A673 (cell line): Measurements from ENCODE around the gene LUZP1. TPM values are rescaled to one million over a fixed set of nuclear protein-coding genes. Genes with fewer than 3 reads are reported as not detected.

Source experiments
- BruUV-seq: library from RNA; stranded (reverse); fragments of 400-500 nt; replicated peaks from 2 replicates; lab custom pipeline; 2021; lab: Mats Ljungman, UMichigan
- CTCF ChIA-PET: fragments of 300-600 bp; sonication (Branson Sonifier 250); formaldehyde crosslinking; loops from one replicate; lab custom pipeline; 2022; ENCODE audit warnings: antibody characterized with exemption; lab: Charles Lee
- POLR2A ChIA-PET: fragments of 300-600 bp; sonication (Branson Sonifier 250); formaldehyde crosslinking; loops from one replicate; lab custom pipeline; 2022; ENCODE audit warnings: antibody characterized with exemption; ENCODE audit not compliant: low non-redundant PET; lab: Charles Lee
- DNase-seq: peaks from one replicate; pipeline ENCODE4 v3.0.0-alpha.2; 2015; ENCODE audit warnings: low spot score
- H3K27ac ChIP-seq: fragments of 200-600 bp; sonication (generic); 2 replicates; pipeline ENCODE4 v1.5.1; 2016; ENCODE audit warnings: mixed run types, low read depth, mild to moderate bottlenecking, mixed read lengths, antibody characterized with exemption, low read length; ENCODE audit not compliant: poor library complexity, severe bottlenecking
- H3K27me3 ChIP-seq: fragments of 200-600 bp; sonication (generic); replicated peaks from 2 replicates; pipeline ENCODE4 v1.6.1; 2017; ENCODE audit warnings: mixed run types, low read depth, mild to moderate bottlenecking, mixed read lengths, antibody characterized with exemption, low read length; ENCODE audit not compliant: insufficient read depth, poor library complexity
- H3K36me3 ChIP-seq: fragments of 200-600 bp; sonication (generic); 2 replicates; pipeline ENCODE4 v1.6.1; 2016; ENCODE audit warnings: mixed run types, mild to moderate bottlenecking, mixed read lengths, antibody characterized with exemption, low read length; ENCODE audit not compliant: insufficient read depth, poor library complexity, severe bottlenecking
- H3K4me1 ChIP-seq: fragments of 200-600 bp; sonication (generic); 2 replicates; pipeline ENCODE4 v1.6.1; 2017; ENCODE audit warnings: mixed run types, mild to moderate bottlenecking, mixed read lengths, antibody characterized with exemption, low read length; ENCODE audit not compliant: insufficient read depth, poor library complexity, severe bottlenecking
- H3K4me3 ChIP-seq: fragments of 200-600 bp; sonication (generic); 2 replicates; pipeline ENCODE4 v1.5.1; 2016; ENCODE audit warnings: low read depth, mixed run types, mild to moderate bottlenecking, mixed read lengths, low read length; ENCODE audit not compliant: poor library complexity, severe bottlenecking
- H3K9me3 ChIP-seq: fragments of 200-600 bp; sonication (generic); 2 replicates; pipeline ENCODE4 v1.6.1; 2016; ENCODE audit warnings: mixed run types, low read depth, mild to moderate bottlenecking, mixed read lengths, antibody characterized with exemption, low read length; ENCODE audit not compliant: poor library complexity, severe bottlenecking
- EZH2 ChIP-seq: fragments of 200-600 bp; sonication (generic); IDR thresholded peaks from 2 replicates; pipeline ENCODE4 v1.6.1; 2017; ENCODE audit warnings: borderline replicate concordance, low read depth, mild to moderate bottlenecking, mixed read lengths, antibody characterized with exemption, low read length; ENCODE audit not compliant: poor library complexity, severe bottlenecking
- intact Hi-C: fragments of 100-400 bp; cut with micrococcal nuclease; formaldehyde crosslinking; loops from one replicate; pipeline ENCODE4 v1.10.0; 2022; ENCODE audit not compliant: unreplicated experiment
- total RNA-seq: library from RNA; stranded (reverse); gene quantifications from 2 replicates; pipeline ENCODE4 v1.2.3, GENCODE V29; 2021
- TF ChIP-seq, protein P1 (sequence below): fragments of 300-800, 200-600 bp; sonication (generic); conservative IDR thresholded peaks from 2 replicates; pipeline ENCODE4 v1.5.1; 2017; ENCODE audit warnings: low read depth, mild to moderate bottlenecking, antibody characterized with exemption, low read length, moderate library complexity, mixed read lengths

The LUZP1 gene
- total RNA-seq, 1 experiment from 2014 or later: 34.9 TPM

DNA sequence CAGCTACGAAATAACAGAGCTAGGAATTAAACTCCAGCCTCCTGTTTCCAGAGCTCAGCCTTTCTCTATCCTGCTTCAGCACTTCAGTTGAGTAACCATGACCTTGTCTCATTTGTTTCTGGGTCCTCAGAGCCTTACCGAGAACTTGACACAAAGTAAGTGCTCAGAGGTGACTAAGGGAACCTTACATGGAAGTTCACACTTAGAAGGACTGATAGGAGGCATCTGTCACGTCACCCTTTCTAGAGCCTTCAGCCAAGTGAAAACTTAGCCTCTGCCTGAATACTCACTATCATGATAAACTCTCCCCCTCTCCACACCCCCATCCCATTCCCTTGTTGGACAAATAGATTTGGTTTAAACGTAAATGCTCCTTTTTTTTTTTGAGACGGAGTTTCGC is 9.8 kb upstream of the LUZP1 start:
- no peak overlapping the region for H3K4me3 ChIP-seq
- no TSS peak for BruUV-seq
- CTCF ChIA-PET: interaction anchor here (0.7 kb wide), 2 partner anchors 33 to 78 kb away, joined by 3 to 4 read pairs; no protein-coding TSS in a partner anchor
- no peaks in the 10 kb centered on the region for H3K9me3 ChIP-seq
- H3K36me3 ChIP-seq: no peaks in the 10 kb centered on the region
- H3K27me3 ChIP-seq: no peaks in the 10 kb centered on the region
- intact Hi-C loops: no loop called here
- TF ChIP-seq, protein P1, sequence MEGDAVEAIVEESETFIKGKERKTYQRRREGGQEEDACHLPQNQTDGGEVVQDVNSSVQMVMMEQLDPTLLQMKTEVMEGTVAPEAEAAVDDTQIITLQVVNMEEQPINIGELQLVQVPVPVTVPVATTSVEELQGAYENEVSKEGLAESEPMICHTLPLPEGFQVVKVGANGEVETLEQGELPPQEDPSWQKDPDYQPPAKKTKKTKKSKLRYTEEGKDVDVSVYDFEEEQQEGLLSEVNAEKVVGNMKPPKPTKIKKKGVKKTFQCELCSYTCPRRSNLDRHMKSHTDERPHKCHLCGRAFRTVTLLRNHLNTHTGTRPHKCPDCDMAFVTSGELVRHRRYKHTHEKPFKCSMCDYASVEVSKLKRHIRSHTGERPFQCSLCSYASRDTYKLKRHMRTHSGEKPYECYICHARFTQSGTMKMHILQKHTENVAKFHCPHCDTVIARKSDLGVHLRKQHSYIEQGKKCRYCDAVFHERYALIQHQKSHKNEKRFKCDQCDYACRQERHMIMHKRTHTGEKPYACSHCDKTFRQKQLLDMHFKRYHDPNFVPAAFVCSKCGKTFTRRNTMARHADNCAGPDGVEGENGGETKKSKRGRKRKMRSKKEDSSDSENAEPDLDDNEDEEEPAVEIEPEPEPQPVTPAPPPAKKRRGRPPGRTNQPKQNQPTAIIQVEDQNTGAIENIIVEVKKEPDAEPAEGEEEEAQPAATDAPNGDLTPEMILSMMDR: no peak
- TF ChIP-seq EZH2: no peak
- no peaks in the 10 kb centered on the region for H3K4me1 ChIP-seq
- no peak overlapping the region for H3K27ac ChIP-seq
- POLR2A ChIA-PET: no interaction called here
- no peak for DNase-seq

DNA sequence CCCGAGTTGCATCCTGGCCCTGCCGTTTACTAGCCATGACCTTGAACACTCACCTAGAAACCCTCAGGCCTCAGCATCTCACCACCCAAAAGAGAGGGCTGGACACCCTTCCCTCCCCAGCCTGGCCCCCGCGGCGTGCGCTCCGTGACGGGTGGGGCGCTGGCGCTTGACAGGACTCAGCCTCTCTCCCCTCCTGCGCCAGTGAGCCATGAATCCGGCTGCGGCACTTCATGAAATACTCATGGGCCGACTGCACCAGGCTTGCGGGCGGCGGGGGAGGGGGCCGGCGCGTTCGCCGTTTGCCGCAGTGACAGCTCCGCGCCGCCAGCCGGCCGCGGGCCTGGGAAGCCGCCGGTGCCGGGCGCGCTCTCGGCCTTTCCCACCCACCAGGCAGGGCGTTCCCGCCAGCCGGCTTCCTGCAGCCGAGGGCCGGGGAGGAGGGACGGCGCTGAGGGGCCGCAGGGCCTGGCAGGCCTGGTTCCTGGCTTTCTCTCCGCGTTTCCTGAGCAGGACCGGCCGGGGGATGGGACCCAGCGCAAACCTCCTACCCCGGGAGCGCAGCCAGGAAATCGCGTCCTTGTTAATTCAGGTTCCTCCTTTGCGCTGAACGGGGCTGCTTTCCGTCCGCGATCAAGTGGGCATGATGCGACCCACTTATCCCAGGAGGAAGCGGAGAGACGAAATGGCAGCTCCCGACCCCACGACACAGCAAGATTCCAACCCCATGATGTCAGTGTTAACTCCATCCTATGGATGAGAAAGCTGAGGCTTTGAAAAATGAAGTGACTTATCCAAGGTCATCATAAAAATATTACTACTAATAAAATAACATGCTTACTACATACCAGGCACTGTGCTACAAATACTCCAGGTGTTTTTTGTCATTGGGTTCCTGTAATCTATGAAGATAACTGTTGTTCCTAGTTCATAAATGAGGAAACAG is 9.1 kb upstream of the LUZP1 start:
- no TSS peak for BruUV-seq
- H3K27ac ChIP-seq: no peak overlapping the region
- CTCF ChIA-PET: interaction anchor here (1.3 kb wide), 1 partner anchor 79 kb away, joined by 3 read pairs; no protein-coding TSS in a partner anchor
- H3K36me3 ChIP-seq: no peaks in the 10 kb centered on the region
- DNase-seq: peak; percentile 78
- intact Hi-C loops: no loop called here
- no peaks in the 10 kb centered on the region for H3K4me1 ChIP-seq
- no peaks in the 10 kb centered on the region for H3K9me3 ChIP-seq
- POLR2A ChIA-PET: no interaction called here
- no peaks in the 10 kb centered on the region for H3K27me3 ChIP-seq
- TF ChIP-seq, protein P1: no peak
- H3K4me3 ChIP-seq: peak overlapping the region; percentile 44

DNA sequence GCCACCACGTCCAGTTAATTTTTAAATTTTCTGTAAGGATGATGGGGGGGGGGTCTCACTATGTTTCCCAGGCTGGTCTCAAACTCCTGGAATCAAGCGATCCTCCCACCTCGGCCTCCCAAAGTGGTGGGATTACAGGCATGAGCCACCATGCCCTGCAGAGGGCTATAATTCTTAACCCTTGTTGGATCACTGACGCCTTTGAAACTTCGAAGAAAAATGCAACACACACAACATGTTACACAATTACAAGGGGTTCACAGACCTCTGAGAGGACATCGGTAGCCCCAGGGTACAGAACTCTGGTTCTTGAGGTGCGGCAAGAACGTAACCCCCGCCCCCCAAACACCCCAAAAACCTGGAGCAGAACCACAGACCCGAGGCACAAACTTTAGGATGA is 8.4 kb upstream of the LUZP1 start:
- no peak for TF ChIP-seq EZH2
- TF ChIP-seq, protein P1: no peak
- peak overlapping the region; percentile 44 for H3K4me3 ChIP-seq
- no peaks in the 10 kb centered on the region for H3K9me3 ChIP-seq
- ChIA-PET POLR2A (no interaction called here), CTCF (interaction anchor here (0.6 to 1.3 kb wide), 2 partner anchors 10 to 78 kb away, joined by 3 to 5 read pairs; no protein-coding TSS in a partner anchor)
- DNase-seq: no peak
- no peak overlapping the region for H3K27ac ChIP-seq
- intact Hi-C loops: no loop called here
- H3K36me3 ChIP-seq: no peaks in the 10 kb centered on the region
- H3K27me3 ChIP-seq: no peaks in the 10 kb centered on the region
- H3K4me1 ChIP-seq: no peaks in the 10 kb centered on the region
- no TSS peak for BruUV-seq
